ENCODE measurements around the gene RAP1GAP2. TPM values are rescaled to one million over a fixed set of nuclear protein-coding genes. Genes with fewer than 3 reads are reported as not detected.

Gene RAP1GAP2
- polyA plus RNA-seq, 1 experiment = 2.8 TPM

- no peak for DNase-seq (ENCODE audit: low read depth, low spot score)
- ChIA-PET CTCF (interaction anchor here (1.0 kb wide), 1 partner anchor 12 kb away, joined by 4 read pairs; no protein-coding TSS in a partner anchor), POLR2A (no interaction called here)
- Histone ChIP-seq H3K9me3 (ENCODE audit: control insufficient read depth, insufficient read depth, low read length) (no peaks in the 10 kb centered on the region; the same call in 1 of the 2 replicates), H3K27ac (ENCODE audit: low read depth, low read length) (no peak overlapping the region), H3K27me3 (ENCODE audit: control insufficient read depth, insufficient read depth, low read length) (no peaks in the 10 kb centered on the region), H3K4me3 (ENCODE audit: low read depth, low read length) (no peak overlapping the region)
- TF ChIP-seq CTCF (IDR thresholded peaks at IDR 0.05; ENCODE audit: low read depth, low read length) = no peak
Observed at GRCh38 chr17:2936351-2936750, 140.1 kb downstream of the RAP1GAP2 start.

- POLR2A ChIA-PET = no interaction called here
- DNase-seq (ENCODE audit: low read depth, low spot score) = no peak
- no peak overlapping the region for H3K4me3 ChIP-seq (ENCODE audit: low read depth, low read length)
- H3K9me3 ChIP-seq (ENCODE audit: control insufficient read depth, insufficient read depth, low read length) = no peaks in the 10 kb centered on the region; the same call in 1 of the 2 replicates
- no peaks in the 10 kb centered on the region for H3K27me3 ChIP-seq (ENCODE audit: control insufficient read depth, insufficient read depth, low read length)
- CTCF ChIA-PET = interaction anchor here (1.0 kb wide), 1 partner anchor 13 kb away, joined by 4 read pairs; no protein-coding TSS in a partner anchor
- no peak overlapping the region for H3K27ac ChIP-seq (ENCODE audit: low read depth, low read length)
- TF ChIP-seq CTCF (IDR thresholded peaks at IDR 0.05; ENCODE audit: low read depth, low read length) = no peak
Observed at GRCh38 chr17:2936771-2937321, 140.6 kb downstream of the RAP1GAP2 start.

- H3K27ac ChIP-seq (ENCODE audit: low read depth, low read length) = no peak overlapping the region
- no peaks in the 10 kb centered on the region for H3K27me3 ChIP-seq (ENCODE audit: control insufficient read depth, insufficient read depth, low read length)
- POLR2A ChIA-PET = no interaction called here
- no peak overlapping the region for H3K4me3 ChIP-seq (ENCODE audit: low read depth, low read length)
- no peak for DNase-seq (ENCODE audit: low read depth, low spot score)
- TF ChIP-seq CTCF (IDR thresholded peaks at IDR 0.05; ENCODE audit: low read depth, low read length) = peak; percentile 29; the same call in 1 of the 2 replicates
- no peaks in the 10 kb centered on the region; the same call in 1 of the 2 replicates for H3K9me3 ChIP-seq (ENCODE audit: control insufficient read depth, insufficient read depth, low read length)
- CTCF ChIA-PET = interaction anchor here (0.6 to 1.0 kb wide), 3 partner anchors 13 to 75 kb away, joined by 3 to 4 read pairs (median 4); no protein-coding TSS in a partner anchor
Observed at GRCh38 chr17:2937331-2938003, 141.2 kb downstream of the RAP1GAP2 start.

- ChIA-PET POLR2A (no interaction called here), CTCF (no interaction called here)
- DNase-seq (ENCODE audit: low read depth, low spot score) = no peak
- Histone ChIP-seq H3K27me3 (ENCODE audit: control insufficient read depth, insufficient read depth, low read length) (no peaks in the 10 kb centered on the region), H3K9me3 (ENCODE audit: control insufficient read depth, insufficient read depth, low read length) (no peaks in the 10 kb centered on the region; the same call in 1 of the 2 replicates), H3K4me3 (ENCODE audit: low read depth, low read length) (no peak overlapping the region), H3K27ac (ENCODE audit: low read depth, low read length) (no peak overlapping the region)
- no peak for TF ChIP-seq CTCF (IDR thresholded peaks at IDR 0.05; ENCODE audit: low read depth, low read length)
Observed at GRCh38 chr17:2939714-2940351, 143.6 kb downstream of the RAP1GAP2 start.

GRCh38 chr17:2940352-2940751 is 144.1 kb downstream of the RAP1GAP2 start:
- Histone ChIP-seq H3K27ac (ENCODE audit: low read depth, low read length) (no peak overlapping the region), H3K27me3 (ENCODE audit: control insufficient read depth, insufficient read depth, low read length) (no peaks in the 10 kb centered on the region), H3K4me3 (ENCODE audit: low read depth, low read length) (no peak overlapping the region), H3K9me3 (ENCODE audit: control insufficient read depth, insufficient read depth, low read length) (no peaks in the 10 kb centered on the region; the same call in 1 of the 2 replicates)
- TF ChIP-seq CTCF (IDR thresholded peaks at IDR 0.05; ENCODE audit: low read depth, low read length) = no peak
- DNase-seq (ENCODE audit: low read depth, low spot score) = no peak
- ChIA-PET POLR2A (no interaction called here), CTCF (no interaction called here)

Data from AG04450 (cell line).